UCSD-AML1 (cell line): Measurements from ENCODE around the gene MPDU1.
"Not testable (repeated sequence)": the region's sequence is repeated elsewhere in the genome, so short reads cannot be mapped to it uniquely, and the experiment has no call there.

Source experiments
- DNase-seq: peaks from one replicate; lab custom pipeline; 2025; ENCODE audit not compliant: unreplicated experiment; lab: John Stamatoyannopoulos, UW

The MPDU1 gene

DNA sequence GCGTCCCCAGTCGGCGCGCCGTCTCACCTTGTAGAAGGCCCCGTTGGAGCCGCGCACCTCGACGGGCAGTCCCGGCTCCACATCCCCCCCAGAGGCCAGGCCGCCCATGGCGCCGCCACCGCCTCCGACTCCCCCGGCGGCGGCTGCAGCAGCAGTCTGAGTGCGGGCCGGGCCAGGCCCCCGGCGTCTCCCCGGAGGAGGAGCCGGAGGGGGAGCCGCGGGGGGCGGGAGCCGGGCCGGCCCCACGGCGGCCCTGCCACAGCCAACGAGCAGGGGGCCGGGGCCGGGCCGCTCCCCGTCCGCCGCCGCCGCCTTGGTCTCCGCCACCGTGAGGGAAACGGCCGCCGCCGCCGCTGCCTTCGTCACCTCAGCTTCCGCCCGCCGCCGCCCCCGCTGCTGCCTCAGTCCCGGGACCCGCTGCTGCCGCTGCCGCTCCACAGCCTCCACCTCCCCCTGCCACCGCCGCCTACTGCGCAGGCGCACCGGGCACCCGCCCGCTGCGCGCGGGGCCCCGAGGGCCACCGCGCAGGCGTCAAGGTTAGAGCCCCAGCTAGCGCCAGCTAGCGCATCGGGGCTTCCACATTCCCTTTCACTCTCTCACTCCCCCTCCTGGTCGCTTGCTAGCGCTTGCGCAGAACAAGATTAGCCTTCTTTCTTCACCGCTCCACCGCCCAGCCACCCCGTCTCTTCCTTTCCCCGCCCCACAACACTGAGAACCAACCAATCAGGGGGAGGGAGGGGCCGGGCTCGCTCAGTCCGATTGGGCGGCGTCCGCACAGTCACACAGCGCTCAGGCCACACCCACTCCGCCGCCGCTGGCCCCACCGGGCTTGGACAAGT is 31.0 kb downstream of the MPDU1 start, which contains the start of gene FXR2:
Gene FXR2, minus strand, starts transcription at position 473 of the 840 bp plus-strand sequence. Its CDS starts 365 bp downstream, at position 108.
- peak; percentile 99 for DNase-seq

DNA sequence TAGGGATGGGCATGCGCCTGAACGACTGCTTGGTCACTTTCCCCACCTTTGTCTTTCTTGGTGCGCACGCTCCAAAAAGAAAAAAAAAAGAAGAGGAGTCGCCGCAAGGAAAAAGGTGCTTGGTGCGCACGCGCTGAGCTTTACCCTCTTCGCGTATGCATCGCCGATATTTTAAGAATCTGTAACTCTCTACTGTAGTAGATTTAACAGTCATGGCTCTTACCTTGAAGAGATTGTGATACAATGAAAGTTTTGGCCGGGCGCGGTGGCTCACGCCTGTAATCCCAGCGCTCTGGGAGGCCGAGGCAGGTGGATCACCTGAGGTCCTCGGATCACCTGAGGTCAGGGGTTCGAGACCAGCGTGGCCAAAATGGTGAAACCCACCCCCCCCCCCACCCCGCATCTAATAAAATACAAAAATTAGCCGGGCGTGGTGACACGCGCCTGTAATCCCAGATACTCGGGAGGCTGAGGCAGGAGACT is 31.7 kb downstream of the MPDU1 start:
- no peak for DNase-seq

GRCh38 chr17:7618608-7619007 is 35.0 kb downstream of the MPDU1 start:
- no peak for DNase-seq

- no peak for DNase-seq
These were observed 37.2 kb downstream of the MPDU1 start for GRCh38 chr17:7620835-7621234.

DNA sequence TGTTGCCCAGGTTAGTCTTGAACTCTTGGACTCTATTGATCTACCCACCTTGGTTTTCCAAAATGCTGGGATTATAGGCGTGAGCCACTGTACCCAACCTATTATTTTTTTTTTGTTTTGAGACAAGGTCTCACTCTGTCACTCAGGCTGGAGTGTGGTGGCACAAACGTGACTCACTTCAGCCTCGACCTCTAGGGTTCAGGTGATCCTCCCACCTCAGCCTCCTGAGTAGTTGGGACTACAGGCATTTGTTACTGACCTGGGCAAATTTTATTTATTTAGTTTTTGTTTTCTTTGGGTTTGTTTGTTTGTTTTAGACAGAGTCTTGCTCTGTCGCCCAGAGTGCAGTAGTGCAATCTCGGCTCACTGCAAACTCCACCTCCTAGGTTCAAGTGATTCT is 40.0 kb downstream of the MPDU1 start:
- no peak for DNase-seq

GRCh38 chr17:7625749-7626148 is 42.1 kb downstream of the MPDU1 start:
- not testable (repeated sequence) for DNase-seq

- DNase-seq = no peak
These were observed 42.7 kb downstream of the MPDU1 start for GRCh38 chr17:7626307-7626706.

GRCh38 chr17:7626956-7627249 is 43.3 kb downstream of the MPDU1 start:
- no peak for DNase-seq

GRCh38 chr17:7627250-7628121 is 43.8 kb downstream of the MPDU1 start, which contains the start of gene SAT2:
TSS of gene SAT2 (minus strand) at chr17:7627821. CDS start at chr17:7627635, 186 bp downstream.
- DNase-seq = peak; percentile 89

- no peak for DNase-seq
These were observed 46.4 kb downstream of the MPDU1 start, which contains the start of gene SHBG for GRCh38 chr17:7629939-7630571. TSS of gene SHBG (plus strand) at chr17:7630135. CDS start at chr17:7630173, 38 bp downstream.

DNA sequence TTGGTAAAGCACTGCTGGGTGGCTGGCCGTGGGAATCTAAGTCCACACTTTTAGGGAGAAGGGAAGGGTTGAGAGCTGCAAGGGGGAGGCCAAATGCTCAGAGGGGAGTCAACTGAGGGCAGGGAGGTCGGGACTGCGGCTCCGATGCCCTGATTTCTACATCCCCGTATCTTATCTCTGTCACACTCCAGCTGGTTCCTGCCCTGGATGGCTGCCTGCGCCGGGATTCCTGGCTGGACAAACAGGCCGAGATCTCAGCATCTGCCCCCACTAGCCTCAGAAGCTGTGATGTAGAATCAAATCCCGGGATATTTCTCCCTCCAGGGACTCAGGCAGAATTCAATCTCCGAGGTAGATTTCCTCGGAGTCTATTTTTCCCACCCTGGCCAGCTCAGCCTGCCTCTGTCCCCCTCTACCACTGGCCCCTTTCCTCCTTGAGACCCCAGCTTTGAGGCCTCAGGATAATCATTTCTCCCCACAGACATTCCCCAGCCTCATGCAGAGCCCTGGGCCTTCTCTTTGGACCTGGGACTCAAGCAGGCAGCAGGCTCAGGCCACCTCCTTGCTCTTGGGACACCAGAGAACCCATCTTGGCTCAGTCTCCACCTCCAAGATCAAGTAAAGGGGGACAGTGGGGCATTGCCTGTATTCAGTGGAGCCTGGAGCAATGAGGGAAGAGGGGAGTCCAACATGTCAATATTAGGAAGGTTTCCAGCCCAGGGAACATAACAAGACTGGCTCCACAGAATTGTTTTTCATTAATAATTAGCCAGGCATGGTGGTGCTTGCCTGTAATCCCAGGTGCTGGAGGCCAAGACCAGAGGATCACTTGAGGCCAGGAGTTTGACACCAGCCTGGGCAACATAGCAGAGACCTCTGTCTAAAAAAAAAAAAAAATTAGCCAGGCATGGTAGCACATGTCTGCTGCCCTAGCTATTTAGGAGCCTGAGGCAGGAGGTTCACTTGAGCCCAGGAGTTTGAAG is 48.0 kb downstream of the MPDU1 start:
- no peak for DNase-seq

- DNase-seq = peak; percentile 43
These were observed 48.8 kb downstream of the MPDU1 start for GRCh38 chr17:7632492-7632894.

DNA sequence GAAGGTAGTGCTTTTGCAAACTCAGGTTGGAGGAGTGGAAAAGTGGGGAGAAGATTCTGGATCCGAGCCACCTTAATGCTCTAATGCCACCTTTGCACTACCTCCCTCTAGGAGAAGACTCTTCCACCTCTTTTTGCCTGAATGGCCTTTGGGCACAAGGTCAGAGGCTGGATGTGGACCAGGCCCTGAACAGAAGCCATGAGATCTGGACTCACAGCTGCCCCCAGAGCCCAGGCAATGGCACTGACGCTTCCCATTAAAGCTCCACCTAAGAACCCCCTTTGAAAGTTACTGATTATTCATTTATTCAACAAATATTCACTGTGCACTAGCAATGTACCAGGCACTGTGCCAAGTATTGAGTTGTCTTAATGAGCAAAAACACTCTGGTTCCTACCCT is 49.4 kb downstream of the MPDU1 start:
- DNase-seq = no peak

DNA sequence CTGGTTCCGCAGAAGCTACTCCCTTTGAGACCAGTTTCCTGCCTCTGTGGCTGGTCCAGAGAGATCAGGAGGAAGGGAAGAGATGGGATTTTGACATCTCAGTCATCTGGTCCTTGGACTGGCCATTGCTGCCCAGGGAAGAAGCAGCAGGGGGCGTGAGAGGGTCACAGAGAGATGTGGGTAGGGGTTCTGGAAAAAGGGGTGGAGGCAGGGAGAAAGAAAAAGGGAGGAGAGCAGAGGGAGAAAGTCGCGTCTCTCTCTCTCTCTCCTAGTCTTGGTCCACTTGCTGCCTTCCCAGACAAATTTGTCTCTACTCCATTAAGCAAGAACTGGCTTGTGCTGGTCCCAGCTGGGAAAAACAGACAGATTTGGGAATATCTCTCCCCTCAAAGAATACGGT is 50.7 kb downstream of the MPDU1 start:
- DNase-seq = peak; percentile 70

DNA sequence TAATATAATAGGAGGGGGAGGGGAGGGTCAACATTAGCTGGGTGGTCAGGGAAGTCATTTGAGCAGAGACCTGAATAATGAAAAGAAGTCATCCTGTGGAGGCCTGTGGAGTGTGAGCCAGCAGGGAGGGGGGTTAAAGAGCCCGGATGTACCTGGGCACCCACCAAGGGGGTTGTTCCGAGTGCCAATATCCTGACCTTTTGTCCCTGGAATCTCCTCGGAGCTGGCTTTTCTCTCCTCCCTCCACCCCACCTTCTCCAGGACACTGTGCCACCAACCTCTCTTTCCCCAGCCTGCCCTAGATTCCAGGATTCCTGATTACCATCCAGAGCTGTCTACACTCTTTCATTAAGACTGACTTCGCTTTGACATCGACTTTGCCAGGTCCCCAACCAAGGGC is 52.5 kb downstream of the MPDU1 start:
- no peak for DNase-seq
